Peyer's patch (tissue), 4 donors: ENCODE results near the gene ANKRD36C. TPM values are rescaled to one million over a fixed set of nuclear protein-coding genes. Genes with fewer than 3 reads are reported as not detected.
A peak's percentile ranks its signal among the peaks of the same experiment; 100 is the strongest.
"Not testable (repeated sequence)": the region's sequence is repeated elsewhere in the genome, so short reads cannot be mapped to it uniquely, and the experiment has no call there.

Experiments used
- DNase-seq, 3 donors: peaks; one replicate each; pipeline ENCODE4 v3.0.0-alpha.2; 2017 to 2019
- H3K27ac ChIP-seq, 4 donors: fragments of 200-600 bp; sonication (generic); one replicate each; pipeline ENCODE4 v1.5.1; 2016 to 2019
- H3K27me3 ChIP-seq, 2 donors: fragments of 200-600 bp; sonication (generic); one replicate each; pipeline ENCODE4 v1.5.1; 2019
- H3K36me3 ChIP-seq, 3 donors: fragments of 200-600 bp; sonication (generic); one replicate each; pipeline ENCODE4 v1.5.1; 2016 to 2019
- H3K4me1 ChIP-seq, 4 donors: fragments of 200-600 bp; sonication (generic); one replicate each; pipeline ENCODE4 v1.5.1; 2016 to 2019
- H3K4me3 ChIP-seq, 4 donors: fragments of 200-600 bp; sonication (generic); 1 replicate in 3 of 4; 2 replicates in 1 of 4; pipeline ENCODE4 v1.5.1; 2016 to 2019; ENCODE audit warnings: mild to moderate bottlenecking in 1 of 4
- H3K9me3 ChIP-seq, 4 donors: fragments of 200-600 bp; sonication (generic); one replicate each; pipeline ENCODE4 v1.5.1; 2016 to 2019; ENCODE audit warnings: mild to moderate bottlenecking in 1 of 4
- CTCF ChIP-seq, 6 experiments: fragments of 450-650 bp in 4 of 6; fragments of 200-600 bp in 2 of 6; sonication (generic) in 1 of 6; IDR thresholded peaks; one replicate each; pipeline ENCODE4 v1.5.1; 2017 to 2019; ENCODE audit warnings: antibody characterized with exemption in 6 of 6, mild to moderate bottlenecking in 3 of 6, moderate library complexity in 1 of 6
- POLR2A ChIP-seq, 2 donors: fragments of 450-650 bp; IDR thresholded peaks; one replicate each; pipeline ENCODE4 v1.5.1; 2017; ENCODE audit warnings: antibody characterized with exemption in 2 of 2, mild to moderate bottlenecking in 2 of 2, moderate library complexity in 2 of 2
- total RNA-seq, 4 donors: library from RNA; depleted of rRNA; stranded (reverse); fragments of >200 nt; gene quantifications; one replicate each; pipeline ENCODE4 v1.1.0, GENCODE V29; 2016

ANKRD36C gene
- total RNA-seq, 4 donors from 2014 or later = 28.2 to 148 (median 45.4) TPM

DNA sequence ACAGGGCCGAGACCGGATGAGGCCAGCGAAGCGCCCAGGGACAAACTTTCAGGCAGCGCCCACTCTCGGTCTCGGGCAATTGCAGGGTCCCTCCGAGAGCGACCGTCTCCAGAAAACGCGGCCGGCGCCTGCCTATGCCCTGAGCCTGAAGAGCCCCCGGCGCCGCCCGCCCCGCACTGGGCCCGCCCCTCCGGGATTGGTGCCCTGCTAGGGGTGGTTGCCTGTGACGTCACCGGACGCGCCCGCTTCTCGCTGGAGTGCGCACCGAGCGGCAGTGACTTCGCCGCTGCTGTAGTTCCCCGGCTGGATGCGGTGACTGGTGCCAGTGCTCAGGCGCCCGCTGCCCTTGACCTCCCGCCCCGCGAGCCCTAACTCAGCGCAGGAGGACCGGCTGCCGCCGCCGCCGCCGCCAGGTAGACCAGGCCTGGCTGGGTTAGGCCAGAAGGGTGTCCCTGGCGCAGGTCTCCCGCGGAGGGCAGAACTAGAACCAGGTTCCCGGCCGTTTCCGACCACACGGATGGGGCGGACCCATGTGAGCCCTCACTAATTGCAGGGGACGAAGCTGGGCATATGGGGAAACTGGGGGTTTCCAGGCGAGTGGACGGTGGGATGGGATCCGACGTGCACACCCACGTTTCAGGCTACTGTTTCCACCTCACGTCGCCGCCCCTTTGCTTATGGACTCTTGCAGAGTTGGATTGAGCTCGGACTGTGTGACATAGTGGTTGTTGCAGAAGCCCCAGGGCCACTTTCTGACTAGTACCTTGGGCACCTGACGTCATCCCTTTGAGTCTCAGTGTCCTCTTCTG, 18.9 kb upstream of the ANKRD36C start:
- H3K4me1 ChIP-seq = not testable (repeated sequence)
- peak; percentile 95 to 98 (median 97) for DNase-seq

GRCh38 chr2:96009833-96010232, 18.2 kb upstream of the ANKRD36C start:
- H3K27me3 ChIP-seq, H3K36me3 ChIP-seq, H3K9me3 ChIP-seq, H3K4me1 ChIP-seq, DNase-seq: not testable (repeated sequence)
- Histone ChIP-seq H3K27ac (peak overlapping the region; percentile 49 to 76 (median 62)), H3K4me3 (peak overlapping the region; percentile 44 to 54 (median 48))

More for the DNA sequence above, 18.9 kb upstream of the ANKRD36C start:
- H3K27ac ChIP-seq = peak overlapping the region; percentile 49 to 76 (median 62)
- not testable (repeated sequence) for H3K36me3 ChIP-seq, H3K9me3 ChIP-seq, H3K27me3 ChIP-seq
- H3K4me3 ChIP-seq = peak overlapping the region; percentile 44 to 54 (median 48)
- TF ChIP-seq POLR2A (IDR thresholded peaks at IDR 0.05) = peak in 1 of 2 donors; percentile 42

DNA sequence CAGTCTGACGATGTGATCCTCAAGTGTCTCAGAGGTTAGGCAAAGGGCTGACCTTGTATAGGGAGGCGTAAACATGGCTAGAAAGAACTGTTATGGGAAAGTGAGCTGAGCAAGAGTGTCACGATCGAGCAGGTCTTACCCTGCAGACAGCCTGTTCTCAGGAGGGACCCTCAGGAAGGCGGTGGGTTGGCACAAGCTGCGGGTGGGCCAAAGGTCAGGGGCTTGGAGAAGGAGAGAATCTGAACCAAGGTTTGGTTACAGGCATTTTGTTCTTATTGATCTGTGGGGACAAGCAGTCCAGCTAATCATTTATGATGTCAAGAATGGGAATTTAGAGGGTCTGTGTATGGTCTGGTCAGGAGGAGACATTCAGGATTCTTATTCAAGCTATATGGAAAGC, 16.4 kb upstream of the ANKRD36C start:
- H3K27me3 ChIP-seq = not testable (repeated sequence)

DNA sequence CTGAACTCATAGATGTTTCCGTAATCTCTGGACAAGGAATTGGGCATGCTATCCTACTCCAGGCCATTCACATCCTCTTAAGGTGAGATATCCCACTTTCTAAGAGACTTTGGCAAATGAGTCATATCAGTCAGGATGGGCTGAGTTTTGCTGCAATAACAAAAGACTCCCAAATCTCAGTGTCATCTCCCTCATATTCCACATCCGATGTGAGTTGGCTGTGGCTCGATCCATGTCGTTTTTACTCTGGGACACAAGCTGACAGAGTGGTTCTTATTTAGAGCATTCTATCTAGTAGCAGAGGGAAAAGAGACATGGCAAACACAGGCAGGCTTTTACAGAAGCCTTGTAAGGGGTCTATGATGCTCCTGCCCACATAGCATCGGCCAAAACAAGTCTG, 14.6 kb upstream of the ANKRD36C start:
- H3K9me3 ChIP-seq, DNase-seq, H3K27me3 ChIP-seq, H3K36me3 ChIP-seq, H3K4me1 ChIP-seq, H3K27ac ChIP-seq, H3K4me3 ChIP-seq: not testable (repeated sequence)

More for the DNA sequence above, 16.4 kb upstream of the ANKRD36C start:
- H3K36me3 ChIP-seq, H3K27ac ChIP-seq, H3K4me3 ChIP-seq, H3K9me3 ChIP-seq, DNase-seq, H3K4me1 ChIP-seq: not testable (repeated sequence)

DNA sequence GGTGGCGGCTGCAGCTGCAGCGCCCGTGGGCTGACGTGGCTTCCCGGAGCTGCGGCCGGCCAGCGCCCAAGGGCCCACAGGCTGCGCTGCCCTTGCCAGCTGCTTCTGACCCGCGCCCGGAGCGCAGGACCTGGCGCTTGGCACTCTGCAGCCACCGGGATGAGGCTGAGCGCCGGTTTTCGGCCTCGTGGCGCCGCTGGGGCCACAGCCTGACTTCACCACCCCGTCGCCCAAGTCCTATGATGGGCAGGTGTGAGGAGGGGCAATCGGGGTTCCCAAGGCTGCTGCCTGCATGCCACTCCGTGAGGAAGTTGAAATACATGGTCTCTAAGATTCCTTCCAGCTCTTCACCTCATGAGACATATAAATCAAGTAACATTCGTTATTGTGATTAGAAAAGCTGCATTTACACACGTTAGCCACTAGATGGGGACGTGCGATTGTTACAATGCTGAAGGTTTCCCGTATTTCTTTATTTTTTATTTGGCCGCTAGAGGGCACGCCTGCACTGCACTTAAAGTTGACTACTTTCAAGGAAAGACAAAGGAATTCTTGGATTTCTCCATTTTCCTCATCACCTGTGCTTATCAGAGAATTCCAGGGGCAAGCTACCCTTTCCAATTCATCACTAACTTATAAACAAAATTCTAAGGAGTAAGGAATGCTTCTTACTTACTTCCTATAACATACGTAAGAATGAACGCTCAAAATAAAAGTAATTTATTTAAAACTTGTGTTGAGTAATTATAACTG, 1.1 kb upstream of the ANKRD36C start:
- DNase-seq = peak; percentile 35 to 81 (median 60)
- TF ChIP-seq CTCF (IDR thresholded peaks at IDR 0.05) = peak; percentile 77 to 100 (median 99)
- peak overlapping the region; percentile 82 to 89 (median 86) for H3K27ac ChIP-seq
- H3K27me3 ChIP-seq, H3K36me3 ChIP-seq, H3K4me1 ChIP-seq, H3K9me3 ChIP-seq: not testable (repeated sequence)
- peak overlapping the region; percentile 54 to 75 (median 62) for H3K4me3 ChIP-seq

DNA sequence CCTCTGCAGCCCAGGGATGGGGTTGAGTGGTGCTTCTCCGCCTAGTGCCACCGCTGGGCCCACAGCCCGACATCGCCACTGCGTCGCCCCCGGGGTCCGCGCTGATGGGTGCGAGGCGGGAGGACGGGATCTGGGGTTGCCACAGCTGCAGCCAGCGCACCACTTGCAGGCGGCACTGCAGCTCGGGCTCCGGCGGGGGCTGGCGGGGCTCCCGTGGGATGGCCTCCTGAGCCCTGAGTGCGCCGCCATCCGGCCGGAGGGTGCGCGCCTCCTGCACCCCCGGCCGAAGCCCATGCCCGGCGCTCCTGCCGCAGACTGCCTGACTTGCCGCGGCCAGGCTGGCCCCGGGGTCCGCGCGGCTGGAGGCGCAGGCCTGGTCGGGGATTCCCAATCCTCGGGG, 478 bp upstream of the ANKRD36C start:
- not testable (repeated sequence) for H3K4me1 ChIP-seq, H3K36me3 ChIP-seq, H3K9me3 ChIP-seq, H3K27me3 ChIP-seq
- Histone ChIP-seq H3K27ac (peak overlapping the region; percentile 82 to 89 (median 86)), H3K4me3 (peak overlapping the region; percentile 54 to 75 (median 62))
- DNase-seq = peak in 1 of 3 donors; percentile 50

GRCh38 chr2:95990884-95991283, 740 bp downstream of the ANKRD36C start:
- H3K27me3 ChIP-seq, DNase-seq, H3K9me3 ChIP-seq, H3K36me3 ChIP-seq, H3K4me1 ChIP-seq: not testable (repeated sequence)
- peak overlapping the region in 3 of 4 donors; percentile 26 to 75 (median 40) for H3K4me3 ChIP-seq
- peak overlapping the region in 2 of 4 donors; percentile 42 to 87 for H3K27ac ChIP-seq

- H3K36me3 ChIP-seq, DNase-seq, H3K27ac ChIP-seq, H3K4me3 ChIP-seq, H3K4me1 ChIP-seq, H3K27me3 ChIP-seq, H3K9me3 ChIP-seq: not testable (repeated sequence)
These were observed 40.0 kb downstream of the ANKRD36C start for GRCh38 chr2:95951662-95952061.

GRCh38 chr2:95948039-95948438, 43.6 kb downstream of the ANKRD36C start:
- not testable (repeated sequence) for H3K27me3 ChIP-seq, H3K27ac ChIP-seq, H3K9me3 ChIP-seq, DNase-seq, H3K36me3 ChIP-seq, H3K4me1 ChIP-seq, H3K4me3 ChIP-seq

DNA sequence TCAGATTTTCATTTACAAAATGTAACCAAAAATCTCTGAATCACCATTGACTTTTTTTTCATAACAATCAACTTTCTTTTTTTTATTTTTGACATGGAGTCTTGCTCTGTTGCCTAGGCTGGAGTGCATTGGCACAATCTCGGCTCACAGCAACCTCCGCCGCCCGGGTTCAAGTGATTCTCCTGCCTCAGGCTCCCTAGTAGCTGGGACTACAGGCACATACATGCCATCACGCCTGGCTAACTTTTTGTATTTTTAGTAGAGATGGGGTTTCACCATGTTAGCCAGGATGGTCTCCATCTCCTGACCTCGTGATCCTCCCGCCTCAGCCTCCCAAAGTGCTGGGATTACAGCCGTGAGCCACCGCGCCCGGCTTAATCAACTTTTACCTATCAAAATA, 51.7 kb downstream of the ANKRD36C start:
- H3K4me3 ChIP-seq, H3K9me3 ChIP-seq, H3K36me3 ChIP-seq, H3K27me3 ChIP-seq, H3K27ac ChIP-seq, H3K4me1 ChIP-seq: not testable (repeated sequence)
- DNase-seq = peak in 1 of 3 donors; percentile 30

GRCh38 chr2:95930740-95931139, 60.9 kb downstream of the ANKRD36C start:
- not testable (repeated sequence) for DNase-seq, H3K36me3 ChIP-seq, H3K27me3 ChIP-seq, H3K4me1 ChIP-seq, H3K27ac ChIP-seq, H3K4me3 ChIP-seq, H3K9me3 ChIP-seq

- H3K27me3 ChIP-seq, H3K27ac ChIP-seq, H3K36me3 ChIP-seq, DNase-seq, H3K4me1 ChIP-seq, H3K9me3 ChIP-seq, H3K4me3 ChIP-seq: not testable (repeated sequence)
These were observed 74.6 kb downstream of the ANKRD36C start for GRCh38 chr2:95917007-95917406.

DNA sequence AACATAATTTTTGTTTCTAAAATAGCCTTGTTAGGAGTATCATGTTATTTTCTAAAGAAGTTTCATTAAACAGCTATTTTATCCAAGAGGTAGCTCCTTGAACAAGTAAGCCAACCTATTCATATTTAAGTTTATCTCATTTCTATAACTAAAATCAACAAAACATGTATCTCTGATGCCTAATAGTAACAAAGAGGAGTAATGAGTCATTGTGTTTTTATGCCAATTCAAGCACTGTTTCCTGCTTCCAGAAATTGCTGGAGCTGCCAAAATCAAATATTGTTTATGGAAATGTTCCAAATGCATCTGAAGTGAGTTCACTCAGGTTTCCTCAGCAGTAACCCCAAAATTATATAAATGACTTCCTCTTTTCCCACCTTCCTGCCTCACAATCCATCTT, 76.5 kb downstream of the ANKRD36C start:
- not testable (repeated sequence) for H3K27me3 ChIP-seq, H3K27ac ChIP-seq, H3K36me3 ChIP-seq, DNase-seq, H3K4me3 ChIP-seq, H3K9me3 ChIP-seq, H3K4me1 ChIP-seq

DNA sequence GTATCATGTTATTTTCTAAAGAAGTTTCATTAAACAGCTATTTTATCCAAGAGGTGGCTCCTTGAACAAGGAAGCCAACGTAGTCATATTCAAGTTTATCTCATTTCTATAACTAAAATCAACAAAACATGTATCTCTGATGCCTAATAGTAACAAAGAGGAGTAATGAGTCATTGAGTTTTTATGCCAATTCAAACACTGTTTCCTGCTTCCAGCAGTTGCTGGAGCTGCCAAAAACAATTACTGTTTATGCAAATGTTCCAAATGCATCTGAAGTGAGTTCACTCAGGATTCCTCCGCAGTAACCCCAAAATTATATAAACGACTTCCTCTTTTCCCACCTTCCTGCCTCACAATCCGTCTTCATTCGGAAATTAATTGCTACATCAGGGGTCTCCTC, 80.2 kb downstream of the ANKRD36C start:
- H3K27me3 ChIP-seq, H3K9me3 ChIP-seq, DNase-seq, H3K4me3 ChIP-seq, H3K4me1 ChIP-seq, H3K36me3 ChIP-seq, H3K27ac ChIP-seq: not testable (repeated sequence)
